GM19452 (cell line): ENCODE measurements around the gene ATP5MC2.
"Not testable (repeated sequence)": the region's sequence is repeated elsewhere in the genome, so short reads cannot be mapped to it uniquely, and the experiment has no call there.

Experiments
- ATAC-seq: cut with Tn5 transposase; IDR thresholded peaks from one replicate; pipeline ENCODE4 v1.9.1; 2021; ENCODE audit not compliant: unreplicated experiment

ATP5MC2 gene

GRCh38 chr12:53653595-53653994 lies 22.3 kb downstream of the ATP5MC2 start:
- no peak for ATAC-seq

- no peak for ATAC-seq
Observed at GRCh38 chr12:53652366-53652765, 23.5 kb downstream of the ATP5MC2 start.

GRCh38 chr12:53651737-53652136 lies 24.1 kb downstream of the ATP5MC2 start:
- ATAC-seq: no peak

GRCh38 chr12:53646300-53646699 lies 29.6 kb downstream of the ATP5MC2 start:
- not testable (repeated sequence) for ATAC-seq

- ATAC-seq: no peak
Observed at GRCh38 chr12:53645165-53645564, 30.7 kb downstream of the ATP5MC2 start.

GRCh38 chr12:53644133-53644532 lies 31.8 kb downstream of the ATP5MC2 start:
- ATAC-seq: no peak

- ATAC-seq: no peak
Observed at GRCh38 chr12:53643232-53643979, 32.5 kb downstream of the ATP5MC2 start.

GRCh38 chr12:53638057-53638456 lies 37.8 kb downstream of the ATP5MC2 start:
- no peak for ATAC-seq

- no peak for ATAC-seq
Observed at GRCh38 chr12:53636641-53637040, 39.2 kb downstream of the ATP5MC2 start.

GRCh38 chr12:53635708-53636107 lies 40.2 kb downstream of the ATP5MC2 start:
- not testable (repeated sequence) for ATAC-seq

- ATAC-seq: no peak
Observed at GRCh38 chr12:53631721-53632120, 44.2 kb downstream of the ATP5MC2 start.

- no peak for ATAC-seq
Observed at GRCh38 chr12:53627919-53628318, 48.0 kb downstream of the ATP5MC2 start.

GRCh38 chr12:53626702-53627169 lies 49.1 kb downstream of the ATP5MC2 start:
- peak; percentile 7 for ATAC-seq

GRCh38 chr12:53625946-53626701 lies 49.8 kb downstream of the ATP5MC2 start, which contains the start of gene ATF7:
TSS of gene ATF7 (minus strand) at chr12:53626382. CDS start at chr12:53601000, 25,382 bp downstream.
- peak; percentile 93 for ATAC-seq

GRCh38 chr12:53625373-53625945 lies 50.4 kb downstream of the ATP5MC2 start:
- no peak for ATAC-seq

GRCh38 chr12:53624956-53625355 lies 50.9 kb downstream of the ATP5MC2 start:
- ATAC-seq: no peak

GRCh38 chr12:53624458-53624857 lies 51.4 kb downstream of the ATP5MC2 start:
- ATAC-seq: no peak

- ATAC-seq: no peak
Observed at GRCh38 chr12:53623548-53624385, 52.1 kb downstream of the ATP5MC2 start.

GRCh38 chr12:53622724-53623123 lies 53.2 kb downstream of the ATP5MC2 start:
- ATAC-seq: no peak

GRCh38 chr12:53618275-53618674 lies 57.6 kb downstream of the ATP5MC2 start:
- no peak for ATAC-seq

GRCh38 chr12:53617700-53618099 lies 58.2 kb downstream of the ATP5MC2 start:
- ATAC-seq: no peak
